Vagina (tissue), 2 donors: ENCODE data around the gene ESCO1.

Source experiments
- CTCF ChIP-seq, 3 experiments: fragments of 450-650 bp in 2 of 3; fragments of 200-600 bp in 1 of 3; sonication (generic) in 1 of 3; IDR thresholded peaks; one replicate each; pipeline ENCODE4 v1.5.1; 2017 to 2019; ENCODE audit warnings: antibody characterized with exemption in 3 of 3, mild to moderate bottlenecking in 2 of 3, moderate library complexity in 2 of 3
- POLR2A ChIP-seq, 2 donors: fragments of 450-650 bp; IDR thresholded peaks; one replicate each; pipeline ENCODE4 v1.6.1; 2017; ENCODE audit warnings: antibody characterized with exemption in 2 of 2, mild to moderate bottlenecking in 2 of 2, moderate library complexity in 2 of 2

- no peak for TF ChIP-seq CTCF (IDR thresholded peaks at IDR 0.05)
- TF ChIP-seq POLR2A (IDR thresholded peaks at IDR 0.05) = no peak
These were observed 78.0 kb downstream of the ESCO1 start for GRCh38 chr18:21522530-21522929.
